Epithelial cell of proximal tubule (primary cell): Measurements from ENCODE around the gene PSMA7. TPM values are rescaled to one million over a fixed set of nuclear protein-coding genes. Genes with fewer than 3 reads are reported as not detected.

ENCODE experiments used
- DNase-seq: peaks from one replicate; pipeline ENCODE4 v3.0.0-alpha.2; 2011; ENCODE audit warnings: low read depth
- H3K4me3 ChIP-seq: 2 replicates; pipeline ENCODE4 v1.5.1; 2011; ENCODE audit warnings: low read depth, mild to moderate bottlenecking, low read length
- total RNA-seq: library from RNA; depleted of rRNA; stranded (reverse); fragments of >200 nt; gene quantifications from 2 replicates; pipeline ENCODE4 v1.2.3, GENCODE V29; 2015
- TF ChIP-seq, protein P1 (sequence below): conservative IDR thresholded peaks from 2 replicates; pipeline ENCODE4 v1.5.1; 2012; ENCODE audit warnings: low read depth, mild to moderate bottlenecking, low read length

PSMA7 gene
- total RNA-seq, 1 donor from 2014 or later: 541 TPM

DNA sequence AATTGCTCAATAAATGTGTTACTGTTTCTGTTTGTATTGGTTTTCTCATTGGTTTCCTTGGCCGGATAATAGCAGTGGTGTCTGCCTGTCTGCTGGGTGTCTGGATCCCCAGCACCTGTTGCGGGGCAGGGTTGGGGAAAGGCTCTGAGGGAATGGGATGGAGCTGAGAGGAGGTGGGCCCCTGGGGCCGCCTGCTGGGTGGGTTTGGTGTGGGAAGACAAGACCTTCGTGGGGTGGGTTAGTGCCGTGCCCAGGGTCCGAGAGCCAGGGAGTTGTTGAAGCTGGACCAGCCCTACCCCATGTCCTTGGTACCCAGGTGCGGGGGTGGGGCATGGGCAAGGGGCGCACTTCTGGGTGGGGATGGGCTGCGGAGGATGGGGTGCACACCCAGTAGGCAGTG is 4.3 kb upstream of the PSMA7 start:
- TF ChIP-seq, protein P1, sequence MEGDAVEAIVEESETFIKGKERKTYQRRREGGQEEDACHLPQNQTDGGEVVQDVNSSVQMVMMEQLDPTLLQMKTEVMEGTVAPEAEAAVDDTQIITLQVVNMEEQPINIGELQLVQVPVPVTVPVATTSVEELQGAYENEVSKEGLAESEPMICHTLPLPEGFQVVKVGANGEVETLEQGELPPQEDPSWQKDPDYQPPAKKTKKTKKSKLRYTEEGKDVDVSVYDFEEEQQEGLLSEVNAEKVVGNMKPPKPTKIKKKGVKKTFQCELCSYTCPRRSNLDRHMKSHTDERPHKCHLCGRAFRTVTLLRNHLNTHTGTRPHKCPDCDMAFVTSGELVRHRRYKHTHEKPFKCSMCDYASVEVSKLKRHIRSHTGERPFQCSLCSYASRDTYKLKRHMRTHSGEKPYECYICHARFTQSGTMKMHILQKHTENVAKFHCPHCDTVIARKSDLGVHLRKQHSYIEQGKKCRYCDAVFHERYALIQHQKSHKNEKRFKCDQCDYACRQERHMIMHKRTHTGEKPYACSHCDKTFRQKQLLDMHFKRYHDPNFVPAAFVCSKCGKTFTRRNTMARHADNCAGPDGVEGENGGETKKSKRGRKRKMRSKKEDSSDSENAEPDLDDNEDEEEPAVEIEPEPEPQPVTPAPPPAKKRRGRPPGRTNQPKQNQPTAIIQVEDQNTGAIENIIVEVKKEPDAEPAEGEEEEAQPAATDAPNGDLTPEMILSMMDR: no peak
- no peak for DNase-seq
- no peak overlapping the region for H3K4me3 ChIP-seq

DNA sequence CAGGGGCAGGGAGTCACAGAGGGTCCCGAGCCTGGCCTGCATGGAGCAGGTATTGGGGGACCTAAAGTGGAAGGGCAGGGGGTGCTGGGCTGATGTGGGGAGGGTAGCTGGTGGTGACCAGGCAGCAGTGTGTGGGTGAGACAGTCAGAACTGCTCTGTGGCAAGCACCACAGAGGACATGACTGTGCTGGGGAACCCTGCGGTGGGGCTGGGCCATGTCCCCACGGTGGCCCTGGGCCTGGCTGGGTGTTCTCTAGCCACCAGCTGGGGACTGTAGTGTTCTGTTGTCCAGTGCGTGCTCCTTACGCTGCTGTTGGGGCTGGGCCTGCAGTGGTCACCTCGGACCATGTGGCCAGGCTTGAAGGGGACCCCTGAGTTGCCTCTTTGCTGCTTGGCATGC is 3.9 kb upstream of the PSMA7 start:
- TF ChIP-seq, protein P1: no peak
- H3K4me3 ChIP-seq: no peak overlapping the region
- no peak for DNase-seq

DNA sequence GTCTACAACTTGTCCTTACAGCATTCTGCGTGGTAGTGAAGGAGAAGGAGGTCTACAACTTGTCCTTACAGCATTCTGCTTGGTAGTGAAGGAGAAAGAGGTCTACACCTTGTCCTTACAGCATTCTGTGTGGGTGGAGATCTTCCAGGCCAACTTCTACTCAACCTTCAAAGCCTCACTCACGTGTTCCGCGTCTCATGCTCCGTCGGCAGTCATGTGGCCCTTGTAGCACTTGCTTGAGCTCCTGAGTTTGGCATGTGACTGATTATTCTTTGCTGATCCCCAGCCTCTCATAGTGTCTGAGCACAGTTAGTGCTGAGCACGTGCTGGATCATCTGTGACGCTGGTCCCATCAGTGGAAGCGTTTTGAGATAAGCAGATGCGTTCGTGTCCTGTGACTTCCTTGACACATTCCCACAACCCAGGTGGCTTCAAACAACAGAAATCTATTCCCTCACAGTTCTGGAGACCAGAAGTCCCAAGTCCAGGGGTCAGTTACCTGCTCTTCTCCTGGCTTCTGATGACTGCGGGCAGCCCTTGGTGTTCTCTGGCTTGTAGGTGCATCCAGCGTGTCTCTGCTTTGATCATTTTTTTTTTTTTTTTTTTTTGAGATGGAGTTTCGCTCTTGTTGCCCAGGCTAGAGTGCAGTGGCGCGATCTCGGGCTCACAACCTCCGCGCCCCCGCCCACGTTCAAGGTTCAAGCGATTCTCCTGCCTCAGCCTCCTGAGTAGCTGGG is 3.0 kb upstream of the PSMA7 start:
- no peak for DNase-seq
- TF ChIP-seq, protein P1: no peak
- H3K4me3 ChIP-seq: no peak overlapping the region

DNA sequence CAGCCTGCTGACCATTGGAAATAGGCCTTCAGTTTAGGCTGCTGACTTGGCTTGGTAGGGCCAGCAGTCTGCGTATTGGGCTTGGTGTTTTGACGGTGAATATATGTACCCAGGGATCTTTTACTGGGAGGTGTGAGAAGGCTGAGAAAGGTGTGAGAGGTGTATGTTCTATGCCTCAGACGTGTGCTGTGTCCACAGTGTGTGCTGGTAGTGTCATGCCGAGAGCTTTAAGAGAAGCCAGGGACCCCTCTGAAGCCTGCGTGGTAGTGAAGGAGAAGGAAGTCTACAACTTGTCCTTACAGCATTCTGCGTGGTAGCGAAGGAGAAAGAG is 2.5 kb upstream of the PSMA7 start:
- H3K4me3 ChIP-seq: no peak overlapping the region
- TF ChIP-seq, protein P1: no peak
- DNase-seq: no peak

DNA sequence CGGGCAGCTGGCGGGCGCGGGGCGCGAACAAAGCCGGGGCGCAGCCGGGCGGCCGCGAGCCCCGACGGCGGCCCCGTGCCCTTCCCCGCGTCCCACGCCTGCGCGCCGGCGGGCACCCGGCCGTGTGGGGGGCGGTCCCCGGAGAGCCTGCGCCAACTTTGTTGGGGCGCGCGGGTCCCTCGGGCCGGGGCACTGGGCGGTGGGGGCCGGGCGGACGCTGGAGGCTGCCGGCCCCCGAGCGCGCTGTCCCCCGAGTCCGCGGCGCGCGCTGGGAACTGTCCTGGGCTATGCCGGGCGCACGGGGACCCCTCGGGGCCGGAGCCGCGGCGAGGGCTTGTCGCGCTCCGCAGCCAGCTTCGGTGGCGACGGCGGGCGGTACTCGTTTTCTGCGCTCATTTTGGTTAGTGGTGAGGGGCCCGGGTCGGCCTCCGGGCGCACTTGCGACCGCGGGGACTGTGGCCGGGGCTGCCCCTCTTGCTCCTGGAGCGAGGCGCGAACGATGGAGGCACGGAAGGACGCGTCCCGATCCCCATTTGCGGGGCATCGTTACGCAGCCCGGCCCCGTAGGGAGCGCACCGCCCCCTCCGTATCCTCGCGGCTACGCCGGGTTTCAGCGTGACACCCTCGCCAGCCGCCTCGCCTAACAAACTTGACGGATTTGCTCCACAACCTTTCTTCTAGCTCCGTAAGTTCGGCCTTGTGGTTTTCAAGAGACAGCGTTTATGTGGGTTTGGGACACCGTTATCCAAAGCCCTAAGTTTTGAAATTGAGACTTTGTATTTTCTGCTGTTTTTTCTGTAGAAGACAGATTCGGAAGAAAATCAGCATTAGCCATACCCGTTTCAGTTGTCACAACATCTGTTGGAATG is 997 bp upstream of the PSMA7 start:
- TF ChIP-seq, protein P1: no peak
- no peak for DNase-seq
- peak overlapping the region; percentile 80 for H3K4me3 ChIP-seq

DNA sequence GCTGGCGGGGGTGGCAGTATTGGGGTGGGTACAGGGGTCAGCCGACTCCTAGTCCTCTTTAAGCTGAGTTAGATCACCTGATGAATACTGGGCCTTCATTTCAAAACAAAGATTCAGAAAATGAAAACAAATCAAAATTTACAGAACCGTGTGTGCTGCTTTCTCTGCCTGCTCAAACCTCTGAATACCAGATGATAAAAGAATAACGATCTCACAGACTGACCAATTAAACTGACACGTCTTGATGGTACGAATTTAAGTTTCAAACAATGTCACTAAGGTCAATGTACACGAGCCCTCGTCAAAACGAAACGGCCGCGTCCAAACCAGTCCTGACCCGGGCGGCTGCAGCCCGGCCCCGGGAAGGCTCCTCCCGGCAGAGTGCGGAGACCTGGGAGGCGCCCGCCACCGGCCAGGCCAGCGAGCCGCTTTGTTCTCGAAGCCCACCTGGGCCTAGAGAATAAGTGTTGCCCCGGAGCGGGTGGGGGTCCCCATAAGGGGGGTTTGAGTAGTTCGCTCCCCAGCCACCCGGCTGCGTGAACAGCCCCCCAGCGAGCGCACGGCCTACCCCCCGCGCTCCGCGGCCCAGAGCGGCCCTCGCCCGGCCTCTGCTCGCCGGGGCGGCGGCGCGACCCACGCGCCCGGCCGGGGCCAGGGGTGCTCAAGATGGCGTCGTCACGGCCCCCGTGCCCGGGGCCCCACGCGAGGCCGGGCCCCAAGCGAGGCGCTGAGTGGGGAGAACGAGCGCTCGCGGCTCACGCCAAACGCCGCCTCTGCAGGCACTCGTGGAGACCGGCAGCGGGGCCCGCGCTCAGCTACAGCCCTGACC is 728 bp downstream of the PSMA7 start:
- DNase-seq: no peak
- TF ChIP-seq, protein P1: no peak
- peak overlapping the region; percentile 80 for H3K4me3 ChIP-seq
